CD4-positive, alpha-beta T cell treated with Interleukin-10 for 1 hour (primary cell): Measurements from ENCODE around the gene OVOL1.
A peak's percentile ranks its signal among the peaks of the same experiment; 100 is the strongest.

Source experiments
- DNase-seq: peaks from one replicate; pipeline ENCODE4 v3.0.0-alpha.2; 2020

Gene OVOL1

GRCh38 chr11:65793144-65793581, 6.3 kb downstream of the OVOL1 start:
- no peak for DNase-seq

- DNase-seq, result no peak
Measured at GRCh38 chr11:65793625-65794400, 7.0 kb downstream of the OVOL1 start.

GRCh38 chr11:65794570-65795510, 8.0 kb downstream of the OVOL1 start:
- DNase-seq, result no peak

- no peak for DNase-seq
Measured at GRCh38 chr11:65796726-65797601, 10.1 kb downstream of the OVOL1 start.

GRCh38 chr11:65797711-65798110, 10.8 kb downstream of the OVOL1 start:
- no peak for DNase-seq

GRCh38 chr11:65798882-65799281, 12.0 kb downstream of the OVOL1 start:
- DNase-seq, result no peak

- DNase-seq, result no peak
Measured at GRCh38 chr11:65801153-65801987, 14.5 kb downstream of the OVOL1 start.

GRCh38 chr11:65802841-65803240, 16.0 kb downstream of the OVOL1 start:
- no peak for DNase-seq

- DNase-seq, result no peak
Measured at GRCh38 chr11:65803797-65804492, 17.1 kb downstream of the OVOL1 start.

GRCh38 chr11:65806979-65807378, 20.1 kb downstream of the OVOL1 start:
- no peak for DNase-seq

- DNase-seq, result no peak
Measured at GRCh38 chr11:65808744-65809341, 22.0 kb downstream of the OVOL1 start.

- DNase-seq, result no peak
Measured at GRCh38 chr11:65809496-65809895, 22.6 kb downstream of the OVOL1 start.

GRCh38 chr11:65810046-65810868, 23.4 kb downstream of the OVOL1 start:
- DNase-seq, result peak; percentile 25

- no peak for DNase-seq
Measured at GRCh38 chr11:65811764-65812475, 25.1 kb downstream of the OVOL1 start.

- DNase-seq, result no peak
Measured at GRCh38 chr11:65814131-65814985, 27.5 kb downstream of the OVOL1 start.

GRCh38 chr11:65814986-65815565, 28.2 kb downstream of the OVOL1 start:
- DNase-seq, result no peak

- no peak for DNase-seq
Measured at GRCh38 chr11:65816696-65817095, 29.8 kb downstream of the OVOL1 start.

GRCh38 chr11:65817312-65817834, 30.5 kb downstream of the OVOL1 start:
- DNase-seq, result no peak
